Astrocyte of the cerebellum (primary cell): Measurements from ENCODE around the gene WNT8A.
"Not testable (repeated sequence)": the region's sequence is repeated elsewhere in the genome, so short reads cannot be mapped to it uniquely, and the experiment has no call there.

ENCODE experiments used
- DNase-seq: peaks from one replicate; pipeline ENCODE4 v3.0.0-alpha.2; 2011; ENCODE audit warnings: low read depth
- H3K4me3 ChIP-seq: 2 replicates; pipeline ENCODE4 v1.5.1; 2011; ENCODE audit warnings: mild to moderate bottlenecking, low read depth, low read length, moderate library complexity
- CTCF ChIP-seq: IDR thresholded peaks from 2 replicates; pipeline ENCODE4 v1.5.1; 2012; ENCODE audit warnings: low read length, low read depth, moderate library complexity, mild to moderate bottlenecking; ENCODE audit errors: missing control alignments
- in situ Hi-C: cut with HindIII; loops from 2 replicates; pipeline ENCODE4 v1.10.0; 2017; ENCODE audit warnings: low sequenced_read_pairs

The WNT8A gene

GRCh38 chr5:138067945-138068344 lies 15.9 kb upstream of the WNT8A start:
- in situ Hi-C loops, result no loop called here

GRCh38 chr5:138068742-138069600 lies 14.9 kb upstream of the WNT8A start:
- TF ChIP-seq CTCF, result peak; percentile 87
- DNase-seq, result peak; percentile 73
- no peak overlapping the region for H3K4me3 ChIP-seq
- in situ Hi-C loops, result no loop called here

More at GRCh38 chr5:138067945-138068344, 15.9 kb upstream of the WNT8A start:
- no peak overlapping the region for H3K4me3 ChIP-seq
- DNase-seq, result no peak
- TF ChIP-seq CTCF, result no peak

GRCh38 chr5:138070026-138070425 lies 13.8 kb upstream of the WNT8A start:
- in situ Hi-C loops, DNase-seq, H3K4me3 ChIP-seq: not testable (repeated sequence)

GRCh38 chr5:138077064-138077696 lies 6.7 kb upstream of the WNT8A start:
- peak; percentile 49 for DNase-seq
- no peak overlapping the region for H3K4me3 ChIP-seq
- in situ Hi-C loops, result no loop called here
- TF ChIP-seq CTCF, result peak; percentile 83

- TF ChIP-seq CTCF, result no peak
- in situ Hi-C loops, result no loop called here
- no peak for DNase-seq
- no peak overlapping the region for H3K4me3 ChIP-seq
Observed at GRCh38 chr5:138078006-138078643, 5.7 kb upstream of the WNT8A start.

GRCh38 chr5:138082033-138082432 lies 1.8 kb upstream of the WNT8A start:
- no peak for DNase-seq
- in situ Hi-C loops, result no loop called here
- no peak overlapping the region for H3K4me3 ChIP-seq
- TF ChIP-seq CTCF, result no peak
